WTC11 (cell line): ENCODE results near the gene ADAMTS2. TPM values are rescaled to one million over a fixed set of nuclear protein-coding genes. Genes with fewer than 3 reads are reported as not detected.

Source experiments
- ATAC-seq: fragments of 200-7000 bp; cut with Tn5 transposase; 2 replicates; pipeline ENCODE4 v1.10.0; 2021; ENCODE audit warnings: mild to moderate bottlenecking, moderate library complexity
- CTCF ChIA-PET: fragments of 300-600 bp; sonication (Branson Sonifier 250); formaldehyde crosslinking; loops from one replicate; lab custom pipeline; 2021; ENCODE audit warnings: antibody characterized with exemption; lab: Charles Lee
- POLR2A ChIA-PET: fragments of 350-600 bp; sonication (Branson Sonifier 250); formaldehyde crosslinking; loops from one replicate; lab custom pipeline; 2021; ENCODE audit warnings: antibody characterized with exemption; lab: Charles Lee
- DNase-seq: peaks from one replicate; pipeline ENCODE4 v3.0.0; 2021; ENCODE audit warnings: low spot score
- H3K27ac Mint-ChIP-seq: 2 replicates; pipeline ENCODE4 v1.8.0; 2021; ENCODE audit warnings: mixed read lengths
- H3K27me3 Mint-ChIP-seq: 2 replicates; pipeline ENCODE4 v1.8.0; 2021; ENCODE audit warnings: low read depth, mild to moderate bottlenecking, moderate library complexity, mixed read lengths
- H3K36me3 Mint-ChIP-seq: 2 replicates; pipeline ENCODE4 v1.8.0; 2021; ENCODE audit warnings: mixed read lengths
- H3K4me1 Mint-ChIP-seq: 2 replicates; pipeline ENCODE4 v1.8.0; 2022; ENCODE audit warnings: mixed read lengths
- H3K4me3 Mint-ChIP-seq: 2 replicates; pipeline ENCODE4 v1.8.0; 2021; ENCODE audit warnings: mild to moderate bottlenecking, moderate library complexity, mixed read lengths
- H3K9me3 Mint-ChIP-seq: 2 replicates; pipeline ENCODE4 v1.8.0; 2021; ENCODE audit warnings: mixed read lengths
- CREM ChIP-seq: sonication (generic); formaldehyde crosslinking; IDR thresholded peaks from 2 replicates; pipeline ENCODE4 v1.8.1; 2022; ENCODE audit warnings: mild to moderate bottlenecking, missing genetic modification reagents, moderate library complexity
- ETV6 ChIP-seq: sonication (generic); formaldehyde crosslinking; IDR thresholded peaks from 2 replicates; pipeline ENCODE4 v1.8.1; 2022; ENCODE audit warnings: mild to moderate bottlenecking, missing genetic modification reagents
- RELA ChIP-seq: sonication (generic); formaldehyde crosslinking; IDR thresholded peaks from 2 replicates; pipeline ENCODE4 v1.8.1; 2022; ENCODE audit warnings: missing genetic modification reagents, mild to moderate bottlenecking, borderline replicate concordance
- ZNF121 ChIP-seq: sonication (generic); formaldehyde crosslinking; IDR thresholded peaks from 2 replicates; pipeline ENCODE4 v1.8.0; 2023; ENCODE audit warnings: missing genetic modification reagents
- ZNF219 ChIP-seq: sonication (generic); formaldehyde crosslinking; IDR thresholded peaks from 2 replicates; pipeline ENCODE4 v1.8.0; 2023; ENCODE audit warnings: missing genetic modification reagents, mild to moderate bottlenecking, borderline replicate concordance
- ZNF232 ChIP-seq: sonication (generic); formaldehyde crosslinking; IDR thresholded peaks from 2 replicates; pipeline ENCODE4 v1.8.0; 2022; ENCODE audit warnings: mild to moderate bottlenecking, missing genetic modification reagents
- ZNF263 ChIP-seq: sonication (generic); formaldehyde crosslinking; IDR thresholded peaks from 2 replicates; pipeline ENCODE4 v1.8.1; 2022; ENCODE audit warnings: low read depth, mild to moderate bottlenecking, moderate library complexity, missing genetic modification reagents
- total RNA-seq: library from RNA; stranded (reverse); gene quantifications from 3 replicates; pipeline ENCODE4 v1.2.3, GENCODE V29; 2021
- TF ChIP-seq, protein P1 (sequence below): fragments of 250-450 bp; sonication (Bioruptor Pico); IDR thresholded peaks from 2 replicates; pipeline ENCODE4 v1.8.0; 2021; ENCODE audit warnings: mild to moderate bottlenecking
- TF ChIP-seq, protein P2 (sequence below): sonication (generic); formaldehyde crosslinking; IDR thresholded peaks from 2 replicates; pipeline ENCODE4 v1.8.1; 2023; ENCODE audit warnings: mild to moderate bottlenecking, missing genetic modification reagents
- TF ChIP-seq, protein P3 (sequence below): fragments of 250-450 bp; sonication (Bioruptor Pico); IDR thresholded peaks from 2 replicates; pipeline ENCODE4 v1.9.0; 2021; ENCODE audit warnings: mild to moderate bottlenecking
- TF ChIP-seq, protein P4 (sequence below): sonication (generic); formaldehyde crosslinking; IDR thresholded peaks from 2 replicates; pipeline ENCODE4 v1.8.1; 2023; ENCODE audit warnings: mild to moderate bottlenecking, missing genetic modification reagents, moderate library complexity
- TF ChIP-seq, protein P5 (sequence below): sonication (generic); formaldehyde crosslinking; IDR thresholded peaks from 2 replicates; pipeline ENCODE4 v1.8.1; 2022; ENCODE audit warnings: missing genetic modification reagents, borderline replicate concordance
- TF ChIP-seq, protein P6 (sequence below): fragments of 250-450 bp; sonication (Bioruptor Pico); IDR thresholded peaks from 2 replicates; pipeline ENCODE4 v1.9.0; 2021; ENCODE audit warnings: mild to moderate bottlenecking, borderline replicate concordance

ADAMTS2 gene
- total RNA-seq, 1 experiment from 2014 or later, result 11.2 TPM

DNA sequence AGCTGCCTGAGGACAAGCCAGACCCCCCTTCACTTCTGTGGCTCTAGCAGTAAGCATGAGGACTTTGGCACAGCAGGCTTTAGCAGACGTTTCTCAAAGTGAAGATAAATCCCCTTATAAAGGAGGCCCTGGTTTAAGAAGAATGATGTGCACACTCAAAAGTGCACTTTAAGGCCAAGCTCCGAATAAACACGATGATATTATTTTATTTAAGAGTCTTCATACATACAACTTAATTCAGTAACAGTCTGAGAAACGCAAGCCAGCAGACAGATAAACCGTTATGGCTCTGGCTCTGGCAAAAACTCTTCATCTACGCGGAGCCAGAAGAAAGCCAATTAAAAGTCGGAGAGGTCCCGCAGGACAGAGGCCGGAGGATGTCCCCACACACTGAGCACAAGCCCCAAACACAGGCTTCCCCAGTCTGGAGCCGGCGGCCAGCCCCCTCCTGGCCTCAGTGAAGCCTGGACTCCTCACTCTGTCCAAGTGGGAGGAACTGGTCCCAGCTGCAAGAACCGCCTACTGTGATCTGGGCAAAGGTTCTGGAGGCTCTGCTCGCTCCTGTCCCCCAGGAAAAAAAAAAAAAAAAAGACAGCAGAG is 44.6 kb downstream of the ADAMTS2 start:
- POLR2A ChIA-PET, result no interaction called here
- no peak for TF ChIP-seq ETV6 (CRISPR knock-in tag)
- TF ChIP-seq, protein P1, sequence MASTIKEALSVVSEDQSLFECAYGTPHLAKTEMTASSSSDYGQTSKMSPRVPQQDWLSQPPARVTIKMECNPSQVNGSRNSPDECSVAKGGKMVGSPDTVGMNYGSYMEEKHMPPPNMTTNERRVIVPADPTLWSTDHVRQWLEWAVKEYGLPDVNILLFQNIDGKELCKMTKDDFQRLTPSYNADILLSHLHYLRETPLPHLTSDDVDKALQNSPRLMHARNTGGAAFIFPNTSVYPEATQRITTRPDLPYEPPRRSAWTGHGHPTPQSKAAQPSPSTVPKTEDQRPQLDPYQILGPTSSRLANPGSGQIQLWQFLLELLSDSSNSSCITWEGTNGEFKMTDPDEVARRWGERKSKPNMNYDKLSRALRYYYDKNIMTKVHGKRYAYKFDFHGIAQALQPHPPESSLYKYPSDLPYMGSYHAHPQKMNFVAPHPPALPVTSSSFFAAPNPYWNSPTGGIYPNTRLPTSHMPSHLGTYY (CRISPR knock-in tag), result no peak
- TF ChIP-seq, protein P2, sequence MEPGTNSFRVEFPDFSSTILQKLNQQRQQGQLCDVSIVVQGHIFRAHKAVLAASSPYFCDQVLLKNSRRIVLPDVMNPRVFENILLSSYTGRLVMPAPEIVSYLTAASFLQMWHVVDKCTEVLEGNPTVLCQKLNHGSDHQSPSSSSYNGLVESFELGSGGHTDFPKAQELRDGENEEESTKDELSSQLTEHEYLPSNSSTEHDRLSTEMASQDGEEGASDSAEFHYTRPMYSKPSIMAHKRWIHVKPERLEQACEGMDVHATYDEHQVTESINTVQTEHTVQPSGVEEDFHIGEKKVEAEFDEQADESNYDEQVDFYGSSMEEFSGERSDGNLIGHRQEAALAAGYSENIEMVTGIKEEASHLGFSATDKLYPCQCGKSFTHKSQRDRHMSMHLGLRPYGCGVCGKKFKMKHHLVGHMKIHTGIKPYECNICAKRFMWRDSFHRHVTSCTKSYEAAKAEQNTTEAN (CRISPR knock-in tag), result no peak
- no peak for TF ChIP-seq ZNF219 (CRISPR knock-in tag)
- Mint-ChIP-seq H3K9me3 (peaks cover 32% of the 10 kb centered on the region), H3K4me3 (no peak overlapping the region), H3K27ac (no peak overlapping the region), H3K4me1 (peaks cover 4% of the 10 kb centered on the region; the same call in 1 of the 2 replicates), H3K36me3 (peaks cover 11% of the 10 kb centered on the region), H3K27me3 (0 out of 2 replicates have a peak, but pooled peaks cover 3% of the 10 kb centered on the region)
- no peak for ATAC-seq
- CTCF ChIA-PET, result no interaction called here
- peak; percentile 9 for DNase-seq

DNA sequence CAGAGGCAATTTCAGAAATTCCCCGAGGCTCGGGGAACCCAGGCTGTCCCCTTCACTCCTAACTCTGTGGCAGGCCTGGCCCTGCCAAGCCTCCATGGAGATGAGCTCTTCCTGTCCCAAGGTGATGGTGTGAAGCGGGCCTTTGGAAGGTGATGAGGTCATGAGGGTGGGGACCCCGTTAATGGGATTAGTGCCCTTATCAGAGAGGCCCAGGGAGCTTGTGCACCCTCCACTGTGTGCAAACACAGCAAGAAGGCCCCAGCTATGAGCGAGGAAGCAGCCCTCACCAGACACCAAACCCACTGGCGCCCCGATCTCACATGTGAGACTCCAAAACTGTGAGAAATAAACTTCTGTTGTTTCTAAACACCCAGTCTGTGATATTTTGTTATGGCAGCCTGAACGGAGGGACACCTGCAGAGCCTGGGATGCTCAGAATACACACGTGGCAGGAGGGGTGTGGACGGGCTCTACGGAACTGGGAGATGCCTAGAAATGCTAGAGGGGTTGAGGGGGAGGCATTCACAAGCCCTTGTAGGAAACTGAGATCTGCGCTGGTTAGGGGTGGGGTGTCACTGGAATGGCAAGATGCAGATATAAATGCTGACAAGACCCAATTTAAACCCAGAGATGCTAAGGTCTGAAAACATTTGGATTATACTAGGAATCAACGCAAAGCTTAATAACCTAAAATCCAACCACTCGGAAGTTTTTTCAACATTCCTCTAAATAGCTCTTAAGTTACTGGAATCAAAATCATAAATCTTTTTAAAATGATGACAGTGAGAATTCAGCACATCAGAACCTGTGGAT is 46.9 kb downstream of the ADAMTS2 start:
- ChIA-PET POLR2A (no interaction called here), CTCF (no interaction called here)
- no peak overlapping the region for H3K4me3 Mint-ChIP-seq
- H3K27me3 Mint-ChIP-seq, result no peaks in the 10 kb centered on the region
- H3K36me3 Mint-ChIP-seq, result peaks cover 8% of the 10 kb centered on the region
- H3K4me1 Mint-ChIP-seq, result peaks cover 4% of the 10 kb centered on the region; the same call in 1 of the 2 replicates
- ATAC-seq, result no peak
- H3K27ac Mint-ChIP-seq, result no peak overlapping the region
- peaks cover 17% of the 10 kb centered on the region for H3K9me3 Mint-ChIP-seq
- no peak for TF ChIP-seq ZNF219 (CRISPR knock-in tag)
- no peak for TF ChIP-seq RELA
- TF ChIP-seq ZNF263, result no peak
- TF ChIP-seq, protein P3, sequence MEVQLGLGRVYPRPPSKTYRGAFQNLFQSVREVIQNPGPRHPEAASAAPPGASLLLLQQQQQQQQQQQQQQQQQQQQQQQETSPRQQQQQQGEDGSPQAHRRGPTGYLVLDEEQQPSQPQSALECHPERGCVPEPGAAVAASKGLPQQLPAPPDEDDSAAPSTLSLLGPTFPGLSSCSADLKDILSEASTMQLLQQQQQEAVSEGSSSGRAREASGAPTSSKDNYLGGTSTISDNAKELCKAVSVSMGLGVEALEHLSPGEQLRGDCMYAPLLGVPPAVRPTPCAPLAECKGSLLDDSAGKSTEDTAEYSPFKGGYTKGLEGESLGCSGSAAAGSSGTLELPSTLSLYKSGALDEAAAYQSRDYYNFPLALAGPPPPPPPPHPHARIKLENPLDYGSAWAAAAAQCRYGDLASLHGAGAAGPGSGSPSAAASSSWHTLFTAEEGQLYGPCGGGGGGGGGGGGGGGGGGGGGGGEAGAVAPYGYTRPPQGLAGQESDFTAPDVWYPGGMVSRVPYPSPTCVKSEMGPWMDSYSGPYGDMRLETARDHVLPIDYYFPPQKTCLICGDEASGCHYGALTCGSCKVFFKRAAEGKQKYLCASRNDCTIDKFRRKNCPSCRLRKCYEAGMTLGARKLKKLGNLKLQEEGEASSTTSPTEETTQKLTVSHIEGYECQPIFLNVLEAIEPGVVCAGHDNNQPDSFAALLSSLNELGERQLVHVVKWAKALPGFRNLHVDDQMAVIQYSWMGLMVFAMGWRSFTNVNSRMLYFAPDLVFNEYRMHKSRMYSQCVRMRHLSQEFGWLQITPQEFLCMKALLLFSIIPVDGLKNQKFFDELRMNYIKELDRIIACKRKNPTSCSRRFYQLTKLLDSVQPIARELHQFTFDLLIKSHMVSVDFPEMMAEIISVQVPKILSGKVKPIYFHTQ (CRISPR knock-in tag), result no peak
- no peak for TF ChIP-seq ZNF121
- TF ChIP-seq, protein P2 (CRISPR knock-in tag), result no peak
- TF ChIP-seq CREM, result no peak
- no peak for TF ChIP-seq ZNF232
- TF ChIP-seq, protein P4, sequence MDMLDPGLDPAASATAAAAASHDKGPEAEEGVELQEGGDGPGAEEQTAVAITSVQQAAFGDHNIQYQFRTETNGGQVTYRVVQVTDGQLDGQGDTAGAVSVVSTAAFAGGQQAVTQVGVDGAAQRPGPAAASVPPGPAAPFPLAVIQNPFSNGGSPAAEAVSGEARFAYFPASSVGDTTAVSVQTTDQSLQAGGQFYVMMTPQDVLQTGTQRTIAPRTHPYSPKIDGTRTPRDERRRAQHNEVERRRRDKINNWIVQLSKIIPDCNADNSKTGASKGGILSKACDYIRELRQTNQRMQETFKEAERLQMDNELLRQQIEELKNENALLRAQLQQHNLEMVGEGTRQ (CRISPR knock-in tag), result no peak
- TF ChIP-seq, protein P5, sequence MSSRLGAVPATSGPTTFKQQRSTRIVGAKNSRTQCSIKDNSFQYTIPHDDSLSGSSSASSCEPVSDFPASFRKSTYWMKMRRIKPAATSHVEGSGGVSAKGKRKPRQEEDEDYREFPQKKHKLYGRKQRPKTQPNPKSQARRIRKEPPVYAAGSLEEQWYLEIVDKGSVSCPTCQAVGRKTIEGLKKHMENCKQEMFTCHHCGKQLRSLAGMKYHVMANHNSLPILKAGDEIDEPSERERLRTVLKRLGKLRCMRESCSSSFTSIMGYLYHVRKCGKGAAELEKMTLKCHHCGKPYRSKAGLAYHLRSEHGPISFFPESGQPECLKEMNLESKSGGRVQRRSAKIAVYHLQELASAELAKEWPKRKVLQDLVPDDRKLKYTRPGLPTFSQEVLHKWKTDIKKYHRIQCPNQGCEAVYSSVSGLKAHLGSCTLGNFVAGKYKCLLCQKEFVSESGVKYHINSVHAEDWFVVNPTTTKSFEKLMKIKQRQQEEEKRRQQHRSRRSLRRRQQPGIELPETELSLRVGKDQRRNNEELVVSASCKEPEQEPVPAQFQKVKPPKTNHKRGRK, result no peak
- TF ChIP-seq, protein P6, sequence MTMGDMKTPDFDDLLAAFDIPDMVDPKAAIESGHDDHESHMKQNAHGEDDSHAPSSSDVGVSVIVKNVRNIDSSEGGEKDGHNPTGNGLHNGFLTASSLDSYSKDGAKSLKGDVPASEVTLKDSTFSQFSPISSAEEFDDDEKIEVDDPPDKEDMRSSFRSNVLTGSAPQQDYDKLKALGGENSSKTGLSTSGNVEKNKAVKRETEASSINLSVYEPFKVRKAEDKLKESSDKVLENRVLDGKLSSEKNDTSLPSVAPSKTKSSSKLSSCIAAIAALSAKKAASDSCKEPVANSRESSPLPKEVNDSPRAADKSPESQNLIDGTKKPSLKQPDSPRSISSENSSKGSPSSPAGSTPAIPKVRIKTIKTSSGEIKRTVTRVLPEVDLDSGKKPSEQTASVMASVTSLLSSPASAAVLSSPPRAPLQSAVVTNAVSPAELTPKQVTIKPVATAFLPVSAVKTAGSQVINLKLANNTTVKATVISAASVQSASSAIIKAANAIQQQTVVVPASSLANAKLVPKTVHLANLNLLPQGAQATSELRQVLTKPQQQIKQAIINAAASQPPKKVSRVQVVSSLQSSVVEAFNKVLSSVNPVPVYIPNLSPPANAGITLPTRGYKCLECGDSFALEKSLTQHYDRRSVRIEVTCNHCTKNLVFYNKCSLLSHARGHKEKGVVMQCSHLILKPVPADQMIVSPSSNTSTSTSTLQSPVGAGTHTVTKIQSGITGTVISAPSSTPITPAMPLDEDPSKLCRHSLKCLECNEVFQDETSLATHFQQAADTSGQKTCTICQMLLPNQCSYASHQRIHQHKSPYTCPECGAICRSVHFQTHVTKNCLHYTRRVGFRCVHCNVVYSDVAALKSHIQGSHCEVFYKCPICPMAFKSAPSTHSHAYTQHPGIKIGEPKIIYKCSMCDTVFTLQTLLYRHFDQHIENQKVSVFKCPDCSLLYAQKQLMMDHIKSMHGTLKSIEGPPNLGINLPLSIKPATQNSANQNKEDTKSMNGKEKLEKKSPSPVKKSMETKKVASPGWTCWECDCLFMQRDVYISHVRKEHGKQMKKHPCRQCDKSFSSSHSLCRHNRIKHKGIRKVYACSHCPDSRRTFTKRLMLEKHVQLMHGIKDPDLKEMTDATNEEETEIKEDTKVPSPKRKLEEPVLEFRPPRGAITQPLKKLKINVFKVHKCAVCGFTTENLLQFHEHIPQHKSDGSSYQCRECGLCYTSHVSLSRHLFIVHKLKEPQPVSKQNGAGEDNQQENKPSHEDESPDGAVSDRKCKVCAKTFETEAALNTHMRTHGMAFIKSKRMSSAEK (CRISPR knock-in tag), result no peak
- DNase-seq, result no peak
